ENCODE measurements around the gene IMMT.

GRCh38 chr2:86199834-86200177 lies 4.5 kb upstream of the IMMT start:
- TF ChIP-seq CTCF (IDR thresholded peaks at IDR 0.05; ENCODE audit: insufficient read depth, low read depth, low read length) = no peak
- TF ChIP-seq EZH2 (IDR thresholded peaks at IDR 0.05; ENCODE audit: insufficient read depth, low read length) = no peak

All from astrocyte (in vitro differentiated cells and primary cell).